ENCODE results near the gene CGNL1.

CGNL1 gene

DNA sequence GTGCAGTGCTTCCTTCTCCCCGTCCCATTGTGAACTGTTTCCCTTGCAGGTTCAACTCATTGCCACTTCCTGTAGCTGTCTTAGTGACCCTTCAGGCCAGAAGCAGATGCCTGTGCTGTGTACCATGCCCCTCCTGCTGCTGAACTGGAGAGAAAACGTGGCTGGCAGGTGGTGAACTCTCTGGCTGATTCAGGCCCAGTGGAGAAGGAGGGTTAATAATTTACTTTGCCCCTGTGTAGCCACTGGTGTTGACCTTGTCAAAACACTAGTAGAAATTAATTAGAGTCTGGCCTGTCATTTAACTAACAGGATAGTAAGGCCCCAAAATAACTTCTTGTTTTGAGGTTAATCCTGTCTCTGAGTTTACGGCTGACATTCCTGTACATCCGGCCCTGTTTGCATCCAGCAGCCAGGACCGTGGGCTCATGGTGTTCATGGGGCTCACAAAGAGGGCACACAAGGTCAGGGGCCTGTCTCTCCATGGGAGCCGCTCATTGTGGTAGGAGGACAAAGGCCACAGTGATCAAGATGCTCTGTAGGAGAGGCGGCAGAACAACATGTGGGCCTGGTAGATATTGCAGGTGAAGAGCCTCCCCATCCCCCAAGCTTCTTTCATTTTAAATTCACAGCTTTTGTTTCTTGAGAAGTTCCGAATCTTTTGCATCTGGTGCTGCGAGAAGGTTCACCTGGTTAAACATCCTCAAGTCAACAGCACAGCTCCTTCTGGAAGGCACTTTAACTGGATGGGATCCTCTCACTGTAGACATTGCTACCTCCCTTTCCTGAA lies 101.6 kb downstream of the CGNL1 start:
- Histone ChIP-seq H3K36me3 (ENCODE audit: insufficient read depth, low read length) (no peaks in the 10 kb centered on the region), H3K79me2 (ENCODE audit: insufficient read depth, low read length) (no peaks in the 10 kb centered on the region), H3K27me3 (ENCODE audit: insufficient read depth, low read length, poor library complexity, severe bottlenecking) (no peaks in the 10 kb centered on the region), H3K4me2 (ENCODE audit: low read depth, low read length, poor library complexity, severe bottlenecking) (no peak overlapping the region), H3F3A (ENCODE audit: low read depth) (no peaks in the 10 kb centered on the region), H3K9ac (ENCODE audit: low read depth, low read length, poor library complexity, severe bottlenecking) (no peak overlapping the region), H2AFZ (ENCODE audit: low read length) (no peak overlapping the region), H3K9me3 (ENCODE audit: insufficient read depth, low read depth, low read length) (no peaks in the 10 kb centered on the region), H3K4me3 (ENCODE audit: low read length, poor library complexity, severe bottlenecking) (no peak overlapping the region), H3K4me1 (ENCODE audit: insufficient read depth, low read length, poor library complexity, severe bottlenecking) (no peaks in the 10 kb centered on the region), H4K20me1 (ENCODE audit: insufficient read depth, low read length, poor library complexity, severe bottlenecking) (no peaks in the 10 kb centered on the region), H3K9me2 (replicated peaks; ENCODE audit: low read depth, low read length) (no peaks in the 10 kb centered on the region)
- no peak for TF ChIP-seq EZH2phosphoT487 (IDR thresholded peaks at IDR 0.05; ENCODE audit: borderline replicate concordance)
- TF ChIP-seq, protein P1, sequence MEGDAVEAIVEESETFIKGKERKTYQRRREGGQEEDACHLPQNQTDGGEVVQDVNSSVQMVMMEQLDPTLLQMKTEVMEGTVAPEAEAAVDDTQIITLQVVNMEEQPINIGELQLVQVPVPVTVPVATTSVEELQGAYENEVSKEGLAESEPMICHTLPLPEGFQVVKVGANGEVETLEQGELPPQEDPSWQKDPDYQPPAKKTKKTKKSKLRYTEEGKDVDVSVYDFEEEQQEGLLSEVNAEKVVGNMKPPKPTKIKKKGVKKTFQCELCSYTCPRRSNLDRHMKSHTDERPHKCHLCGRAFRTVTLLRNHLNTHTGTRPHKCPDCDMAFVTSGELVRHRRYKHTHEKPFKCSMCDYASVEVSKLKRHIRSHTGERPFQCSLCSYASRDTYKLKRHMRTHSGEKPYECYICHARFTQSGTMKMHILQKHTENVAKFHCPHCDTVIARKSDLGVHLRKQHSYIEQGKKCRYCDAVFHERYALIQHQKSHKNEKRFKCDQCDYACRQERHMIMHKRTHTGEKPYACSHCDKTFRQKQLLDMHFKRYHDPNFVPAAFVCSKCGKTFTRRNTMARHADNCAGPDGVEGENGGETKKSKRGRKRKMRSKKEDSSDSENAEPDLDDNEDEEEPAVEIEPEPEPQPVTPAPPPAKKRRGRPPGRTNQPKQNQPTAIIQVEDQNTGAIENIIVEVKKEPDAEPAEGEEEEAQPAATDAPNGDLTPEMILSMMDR (conservative IDR thresholded peaks at IDR 0.05; ENCODE audit: low read length), result no peak

DNA sequence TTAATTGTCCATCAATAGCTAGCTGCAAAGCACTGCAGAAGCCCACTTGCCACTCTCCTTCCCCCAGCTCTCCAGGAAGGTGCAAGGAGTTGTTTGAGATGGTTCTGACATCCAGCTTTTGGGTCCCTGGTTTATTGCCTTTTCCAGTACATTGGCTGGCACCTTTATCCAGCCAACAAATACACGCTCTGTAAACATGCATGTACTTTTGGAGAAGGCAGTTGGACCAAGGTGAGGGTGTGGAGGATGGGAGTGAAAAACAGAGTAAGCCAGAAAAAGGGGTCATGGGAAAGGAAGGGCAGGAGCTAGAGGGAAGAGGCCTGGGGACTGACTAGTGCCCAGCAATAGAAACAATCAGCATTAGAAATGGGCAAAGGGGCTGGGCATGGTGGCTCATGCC lies 102.7 kb downstream of the CGNL1 start:
- TF ChIP-seq, protein P1 (conservative IDR thresholded peaks at IDR 0.05; ENCODE audit: low read length), result no peak
- no peak for TF ChIP-seq EZH2phosphoT487 (IDR thresholded peaks at IDR 0.05; ENCODE audit: borderline replicate concordance)
- Histone ChIP-seq H3K36me3 (ENCODE audit: insufficient read depth, low read length) (no peaks in the 10 kb centered on the region), H3F3A (ENCODE audit: low read depth) (no peaks in the 10 kb centered on the region), H3K4me1 (ENCODE audit: insufficient read depth, low read length, poor library complexity, severe bottlenecking) (no peaks in the 10 kb centered on the region), H4K20me1 (ENCODE audit: insufficient read depth, low read length, poor library complexity, severe bottlenecking) (no peaks in the 10 kb centered on the region), H2AFZ (ENCODE audit: low read length) (no peak overlapping the region), H3K4me3 (ENCODE audit: low read length, poor library complexity, severe bottlenecking) (no peak overlapping the region), H3K4me2 (ENCODE audit: low read depth, low read length, poor library complexity, severe bottlenecking) (no peak overlapping the region), H3K9ac (ENCODE audit: low read depth, low read length, poor library complexity, severe bottlenecking) (no peak overlapping the region), H3K9me3 (ENCODE audit: insufficient read depth, low read depth, low read length) (no peaks in the 10 kb centered on the region), H3K9me2 (replicated peaks; ENCODE audit: low read depth, low read length) (no peaks in the 10 kb centered on the region), H3K79me2 (ENCODE audit: insufficient read depth, low read length) (no peaks in the 10 kb centered on the region), H3K27me3 (ENCODE audit: insufficient read depth, low read length, poor library complexity, severe bottlenecking) (no peaks in the 10 kb centered on the region)

GRCh38 chr15:57481038-57481705 lies 104.9 kb downstream of the CGNL1 start:
- Histone ChIP-seq H2AFZ (ENCODE audit: low read length) (no peak overlapping the region), H3K9me3 (ENCODE audit: insufficient read depth, low read depth, low read length) (no peaks in the 10 kb centered on the region), H3K27me3 (ENCODE audit: insufficient read depth, low read length, poor library complexity, severe bottlenecking) (no peaks in the 10 kb centered on the region), H3K79me2 (ENCODE audit: insufficient read depth, low read length) (no peaks in the 10 kb centered on the region), H3K4me1 (ENCODE audit: insufficient read depth, low read length, poor library complexity, severe bottlenecking) (no peaks in the 10 kb centered on the region), H3K9ac (ENCODE audit: low read depth, low read length, poor library complexity, severe bottlenecking) (no peak overlapping the region), H4K20me1 (ENCODE audit: insufficient read depth, low read length, poor library complexity, severe bottlenecking) (no peaks in the 10 kb centered on the region), H3K36me3 (ENCODE audit: insufficient read depth, low read length) (no peaks in the 10 kb centered on the region), H3F3A (ENCODE audit: low read depth) (no peaks in the 10 kb centered on the region), H3K4me2 (ENCODE audit: low read depth, low read length, poor library complexity, severe bottlenecking) (no peak overlapping the region), H3K4me3 (ENCODE audit: low read length, poor library complexity, severe bottlenecking) (no peak overlapping the region), H3K9me2 (replicated peaks; ENCODE audit: low read depth, low read length) (no peaks in the 10 kb centered on the region)
- TF ChIP-seq, protein P1 (conservative IDR thresholded peaks at IDR 0.05; ENCODE audit: low read length), result no peak
- TF ChIP-seq EZH2phosphoT487 (IDR thresholded peaks at IDR 0.05; ENCODE audit: borderline replicate concordance), result no peak

Data from Loucy (cell line).